Measurements from ENCODE around the gene KRT37. TPM values are rescaled to one million over a fixed set of nuclear protein-coding genes. Genes with fewer than 3 reads are reported as not detected.
"Not testable (repeated sequence)": the region's sequence is repeated elsewhere in the genome, so short reads cannot be mapped to it uniquely, and the experiment has no call there.

Gene KRT37
- total RNA-seq, 1 donor from 2014 or later, result not detected

DNA sequence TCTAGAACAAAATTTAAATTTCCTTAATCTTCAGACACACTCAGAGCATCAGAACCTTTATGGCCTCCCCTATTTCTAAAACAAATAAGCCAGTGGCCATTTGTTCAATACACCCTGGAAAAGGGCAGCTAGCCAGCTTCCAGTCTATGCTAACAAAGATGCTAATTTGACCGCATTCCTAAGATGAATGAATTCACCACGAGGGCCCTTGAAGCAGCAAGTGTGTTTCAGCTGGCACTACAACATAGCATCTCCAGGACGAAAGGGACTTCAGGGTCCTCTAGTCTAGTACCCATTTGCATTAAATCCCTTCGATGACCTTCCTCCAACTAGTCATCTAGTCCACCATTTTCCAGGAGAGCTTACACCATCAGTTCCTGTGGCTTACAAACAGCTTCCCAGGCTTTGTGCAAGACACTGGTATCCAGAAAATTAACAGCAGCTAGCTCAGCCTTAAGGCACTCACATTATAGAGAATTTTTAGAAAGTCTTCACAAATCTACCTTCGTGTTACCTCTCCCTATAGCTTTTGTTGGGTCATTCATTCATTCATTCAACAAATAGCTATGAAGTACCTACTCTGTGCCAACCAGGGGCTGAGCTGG is 10.9 kb downstream of the KRT37 start:
- no peak for ATAC-seq
- no peak for DNase-seq (ENCODE audit: low spot score)
- intact Hi-C loops (cut with DNase I), result no loop called here

DNA sequence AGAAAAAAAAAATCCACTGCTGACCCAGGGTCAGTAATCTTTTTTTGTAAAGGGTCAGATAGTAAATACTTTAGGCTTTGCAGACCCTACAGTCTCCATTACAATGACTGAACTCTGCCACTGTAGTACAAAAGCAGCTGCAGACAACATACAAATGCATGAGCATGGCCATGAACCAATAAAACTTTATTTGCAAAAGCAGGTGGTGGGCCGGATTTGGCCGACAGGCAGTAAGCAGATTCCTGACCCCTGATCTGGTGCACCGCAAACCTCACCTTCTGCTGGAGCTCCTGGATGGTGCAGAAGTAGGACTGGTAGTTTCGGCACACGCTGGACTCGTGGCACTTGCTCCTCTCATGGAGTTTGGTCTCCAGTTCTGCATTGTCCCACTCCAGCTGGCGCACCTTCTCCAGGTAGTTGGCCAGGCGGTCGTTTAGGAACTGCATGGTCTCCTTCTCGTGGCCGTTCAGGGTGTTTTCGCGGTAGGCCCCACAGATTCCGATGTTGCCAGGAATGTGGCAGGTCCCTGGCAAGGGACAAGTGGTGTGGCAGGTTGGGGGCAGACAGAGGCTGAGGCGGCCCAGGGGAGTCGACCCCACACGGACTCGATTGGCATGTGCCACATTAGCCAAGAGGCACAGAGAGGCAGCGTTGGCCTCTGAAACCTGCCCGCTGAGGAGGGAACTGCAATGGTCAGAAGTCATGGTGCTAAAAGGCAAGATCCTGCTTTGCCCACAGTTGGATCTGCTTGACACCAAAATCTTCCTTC is 13.1 kb downstream of the KRT37 start:
- intact Hi-C loops (cut with DNase I), result no loop called here
- DNase-seq (ENCODE audit: low spot score) (no peak), ATAC-seq (no peak)

DNA sequence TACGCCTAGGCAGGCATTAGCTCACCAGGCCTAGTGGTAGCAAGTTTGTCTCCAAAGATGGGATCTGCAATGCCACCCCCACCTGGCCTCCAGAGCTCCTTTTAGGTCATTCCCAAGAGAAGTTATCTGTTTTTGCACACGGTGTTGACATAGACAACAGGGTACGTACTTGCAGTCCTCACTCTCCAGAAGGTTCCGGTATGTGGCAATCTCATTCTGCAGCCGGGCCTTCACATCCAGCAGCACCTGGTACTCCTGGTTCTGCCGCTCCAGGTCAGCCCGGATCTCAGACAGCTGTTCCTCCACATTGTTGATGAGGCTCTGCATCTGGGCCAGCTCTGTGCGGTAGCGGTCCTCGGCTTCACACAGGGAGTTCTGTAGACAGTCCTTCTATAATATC is 17.2 kb downstream of the KRT37 start:
- intact Hi-C loops (cut with DNase I), result no loop called here
- DNase-seq (ENCODE audit: low spot score), result no peak
- no peak for ATAC-seq

DNA sequence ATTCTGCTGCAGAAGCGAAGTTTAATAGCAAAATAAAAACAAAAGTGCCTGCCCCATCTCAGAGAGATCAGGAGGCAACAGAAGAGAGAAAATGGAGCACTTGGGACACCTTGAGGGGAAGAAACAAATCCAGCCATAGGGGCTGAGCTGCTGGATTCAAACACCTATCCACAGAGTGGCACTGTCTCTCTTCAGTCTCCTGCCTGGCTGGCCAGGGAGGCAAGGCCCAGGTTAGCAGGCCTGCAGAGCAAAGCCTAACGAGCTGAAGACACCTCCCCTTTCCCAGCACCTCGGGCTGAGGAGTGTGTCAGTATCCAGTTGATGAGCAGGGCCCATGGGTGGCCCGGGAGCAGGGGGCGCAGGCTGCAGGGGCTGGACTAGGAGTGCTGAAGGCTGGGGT is 18.2 kb downstream of the KRT37 start:
- no peak for DNase-seq (ENCODE audit: low spot score)
- intact Hi-C loops (cut with DNase I), result no loop called here
- ATAC-seq, result no peak

DNA sequence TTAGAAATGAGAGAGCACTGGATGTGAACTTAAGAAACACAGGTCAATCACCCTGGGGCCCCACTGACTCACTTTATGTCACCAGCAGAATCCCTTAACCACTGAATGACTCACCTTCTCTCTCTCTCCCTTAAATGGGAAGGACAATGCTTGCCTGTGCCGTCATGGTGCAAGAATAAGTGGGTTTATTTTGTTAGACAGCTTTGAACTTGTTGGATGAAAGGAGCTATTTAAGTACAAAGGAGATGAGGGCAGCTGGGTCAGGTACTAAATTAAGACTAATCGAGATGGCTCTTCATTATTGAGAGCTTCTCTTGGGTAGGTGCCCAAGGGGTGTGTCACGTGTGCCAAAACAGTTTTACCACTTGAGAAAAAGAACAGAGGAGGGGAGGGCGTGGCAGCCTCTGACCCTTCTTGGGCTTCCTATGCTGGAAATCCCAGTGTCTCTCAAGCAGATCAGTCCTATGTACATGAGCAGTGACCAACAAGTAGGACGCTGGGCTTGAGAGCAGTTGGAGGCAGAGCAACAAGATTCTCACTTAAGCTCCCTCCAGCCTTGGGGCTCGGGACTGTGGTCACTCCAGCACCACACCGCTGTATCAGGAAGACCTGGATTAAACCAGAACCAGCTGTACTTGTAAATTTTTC is 20.2 kb downstream of the KRT37 start:
- intact Hi-C loops (cut with DNase I), result no loop called here
- DNase-seq (ENCODE audit: low spot score) (no peak), ATAC-seq (peak; percentile 70)

DNA sequence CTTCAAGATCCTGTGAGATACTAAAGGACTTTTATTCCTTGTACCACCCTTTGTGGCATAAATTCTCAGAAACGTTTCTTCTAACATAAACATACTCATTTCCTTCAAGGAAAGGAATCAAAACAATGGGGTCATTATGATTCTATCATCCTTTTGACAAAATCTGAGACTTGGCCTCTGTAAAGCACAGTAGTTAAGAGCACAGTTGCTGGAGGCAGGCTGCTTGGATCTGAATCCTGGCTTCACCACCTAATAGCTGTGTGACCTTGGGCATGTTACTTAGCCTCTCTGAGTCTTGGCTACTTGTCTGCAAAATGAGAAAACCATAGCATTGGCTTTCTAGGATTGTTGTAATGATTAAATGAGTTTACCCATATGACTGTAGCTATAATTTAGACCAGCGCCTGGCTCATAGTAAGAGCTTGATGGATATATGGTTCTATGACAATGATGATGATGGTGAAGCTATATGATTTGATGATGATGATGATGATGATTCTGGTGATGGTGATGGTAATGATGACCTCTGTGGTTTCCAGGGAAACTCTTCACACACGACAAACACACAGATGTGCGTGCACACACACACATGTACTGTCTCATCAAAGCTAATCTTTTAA is 20.9 kb downstream of the KRT37 start:
- ATAC-seq (no peak), DNase-seq (ENCODE audit: low spot score) (no peak)
- intact Hi-C loops (cut with DNase I), result no loop called here

DNA sequence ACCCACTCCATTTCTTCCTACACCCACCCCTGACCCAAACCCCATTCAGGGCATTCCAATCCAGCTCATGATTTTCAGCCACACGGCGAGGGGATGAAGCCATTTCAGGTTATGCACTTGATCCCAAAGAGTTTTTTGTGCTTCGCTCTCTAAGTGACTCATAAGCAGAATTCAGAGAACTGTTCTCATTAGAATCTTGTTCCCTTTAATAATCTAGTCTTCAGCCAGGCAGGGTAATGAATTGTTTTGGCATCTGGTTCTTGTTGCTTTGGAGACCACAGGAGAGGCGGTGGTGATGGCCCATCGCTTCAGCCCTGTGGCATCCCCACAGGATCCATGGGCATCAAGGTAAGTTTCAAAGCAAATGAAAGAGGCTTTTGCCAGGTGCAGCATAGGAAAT is 22.2 kb downstream of the KRT37 start:
- DNase-seq (ENCODE audit: low spot score) (no peak), ATAC-seq (no peak)
- intact Hi-C loops (cut with DNase I), result no loop called here

DNA sequence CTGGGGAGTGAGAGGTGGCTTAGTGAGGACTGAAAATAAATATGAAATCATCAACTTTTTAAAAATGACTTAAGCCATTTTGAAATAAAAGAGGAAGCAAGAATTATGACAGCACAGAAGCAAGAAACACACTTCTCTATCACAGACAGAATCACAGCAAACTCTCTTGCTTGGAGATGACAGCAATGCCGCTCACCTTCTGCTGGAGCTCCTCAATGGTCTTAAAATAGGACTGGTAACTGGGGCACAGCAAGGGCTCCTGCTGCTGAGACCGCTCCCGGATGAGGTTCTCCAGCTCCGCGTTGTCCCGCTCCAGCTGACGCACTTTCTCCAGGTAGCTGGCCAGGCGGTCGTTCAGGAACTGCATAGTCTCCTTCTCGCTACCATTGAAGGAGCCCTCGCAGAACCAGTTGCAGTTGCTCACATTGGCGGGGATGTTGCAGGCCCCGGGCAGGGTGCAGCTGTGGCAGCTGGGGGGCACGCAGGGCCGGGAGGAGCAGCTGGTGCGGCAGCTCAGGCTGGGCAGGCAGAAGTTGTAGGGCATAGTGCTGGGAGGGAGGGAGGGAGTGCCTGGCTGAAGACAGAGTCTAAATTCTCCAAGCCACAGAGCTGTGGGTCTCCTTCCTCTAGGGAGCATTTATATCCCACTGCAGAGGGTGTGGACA is 27.3 kb downstream of the KRT37 start, which contains the start of gene KRT31:
TSS of gene KRT31 (minus strand) at position 613 of the 665 bp plus-strand sequence. CDS start at position 544, 69 bp downstream.
- intact Hi-C loops (cut with DNase I), result no loop called here
- no peak for ATAC-seq
- no peak for DNase-seq (ENCODE audit: low spot score)

DNA sequence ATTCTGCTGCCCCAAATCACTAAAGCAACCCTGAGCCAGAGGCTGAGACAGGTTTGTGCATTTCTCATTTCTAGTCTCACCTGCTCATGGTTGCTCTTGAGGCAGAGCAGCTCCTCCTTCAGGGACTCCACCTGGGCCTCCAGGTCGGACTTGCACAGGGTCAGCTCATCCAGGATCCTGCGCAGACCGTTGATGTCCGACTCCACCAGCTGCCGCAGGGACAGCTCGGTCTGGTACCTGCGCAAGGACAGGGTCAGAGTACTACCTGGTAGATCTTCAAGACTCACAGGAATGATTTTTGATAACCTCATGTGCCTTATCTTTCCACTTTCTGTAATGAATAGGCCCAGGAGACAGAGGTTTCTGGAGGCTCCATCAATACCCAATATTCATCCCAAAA is 28.0 kb downstream of the KRT37 start:
- intact Hi-C loops (cut with DNase I), result no loop called here
- DNase-seq (ENCODE audit: low spot score), result no peak
- ATAC-seq, result no peak

DNA sequence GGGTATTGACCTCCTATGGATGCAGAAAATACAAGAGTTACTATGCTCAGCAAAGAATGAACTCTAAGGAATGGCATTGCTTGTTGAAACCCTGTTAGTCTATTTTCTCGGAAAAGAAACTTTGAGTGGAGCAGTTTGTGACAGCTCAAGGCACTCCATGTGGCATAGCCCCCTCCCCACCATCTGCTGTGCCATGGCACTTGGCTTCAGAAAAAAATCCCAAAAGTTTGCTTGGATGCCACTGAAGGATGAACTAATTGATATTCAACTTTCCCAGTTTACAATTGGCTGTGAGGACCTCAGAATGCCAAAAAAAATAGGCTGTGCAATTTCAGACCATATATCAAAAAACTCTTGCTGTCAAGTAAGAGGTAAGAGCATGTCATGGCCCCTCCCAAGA is 28.8 kb downstream of the KRT37 start:
- intact Hi-C loops (cut with DNase I), result no loop called here
- ATAC-seq, result no peak
- DNase-seq (ENCODE audit: low spot score), result no peak

DNA sequence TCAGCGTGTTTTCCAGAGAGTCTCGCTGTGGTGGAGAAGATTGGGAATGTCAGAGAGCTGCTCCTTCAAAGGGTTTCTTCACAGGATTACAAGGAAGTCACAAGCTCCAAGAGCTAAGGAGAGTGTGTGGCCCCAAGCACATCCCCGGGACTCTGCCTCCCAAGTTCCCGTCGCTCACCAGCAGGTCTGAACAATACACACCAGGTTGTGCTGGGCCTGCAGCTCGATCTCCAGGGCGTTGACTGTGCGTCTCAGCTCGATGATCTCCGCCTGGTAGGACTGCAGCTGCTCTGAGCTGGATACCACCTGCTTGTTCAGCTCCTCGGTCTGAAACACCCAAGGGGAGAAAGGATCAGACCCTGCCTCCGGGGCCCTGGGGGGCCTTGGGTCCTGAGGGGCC is 29.3 kb downstream of the KRT37 start:
- intact Hi-C loops (cut with DNase I); DNase-seq (ENCODE audit: low spot score); ATAC-seq: not testable (repeated sequence)

DNA sequence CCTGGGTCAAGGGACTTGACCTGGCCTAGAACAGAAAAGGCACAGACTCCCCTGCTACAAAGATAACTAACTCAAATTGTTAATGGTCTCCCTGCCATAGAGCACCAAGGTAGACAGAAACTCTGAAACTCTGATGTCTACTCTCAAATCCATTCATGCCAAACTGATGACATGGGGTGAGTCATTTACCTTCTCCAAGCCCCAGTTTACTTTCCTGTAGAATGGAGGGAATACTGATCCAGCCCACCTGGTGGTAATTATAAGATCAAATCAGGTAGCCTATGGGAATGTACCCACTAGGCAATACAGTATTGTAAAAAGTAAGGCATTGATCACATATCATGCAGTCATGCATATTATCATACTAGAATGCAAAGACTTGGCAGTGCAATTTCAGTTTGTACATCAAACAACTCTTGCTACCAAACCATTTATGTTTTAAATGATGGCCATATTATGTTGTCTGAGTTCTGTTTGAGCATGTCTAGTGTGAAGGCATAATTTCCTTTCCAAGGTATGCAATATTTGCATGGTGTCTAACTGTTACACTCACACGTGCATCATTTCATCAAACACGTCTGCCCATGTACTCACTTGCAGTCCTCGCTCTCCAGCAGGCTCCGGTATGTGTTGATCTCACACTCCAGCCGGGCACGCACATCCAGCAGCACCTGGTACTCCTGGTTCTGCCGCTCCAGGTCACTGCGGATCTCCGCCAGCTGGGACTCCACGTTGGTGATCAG is 30.0 kb downstream of the KRT37 start:
- DNase-seq (ENCODE audit: low spot score) (no peak), ATAC-seq (no peak)
- intact Hi-C loops (cut with DNase I), result no loop called here

DNA sequence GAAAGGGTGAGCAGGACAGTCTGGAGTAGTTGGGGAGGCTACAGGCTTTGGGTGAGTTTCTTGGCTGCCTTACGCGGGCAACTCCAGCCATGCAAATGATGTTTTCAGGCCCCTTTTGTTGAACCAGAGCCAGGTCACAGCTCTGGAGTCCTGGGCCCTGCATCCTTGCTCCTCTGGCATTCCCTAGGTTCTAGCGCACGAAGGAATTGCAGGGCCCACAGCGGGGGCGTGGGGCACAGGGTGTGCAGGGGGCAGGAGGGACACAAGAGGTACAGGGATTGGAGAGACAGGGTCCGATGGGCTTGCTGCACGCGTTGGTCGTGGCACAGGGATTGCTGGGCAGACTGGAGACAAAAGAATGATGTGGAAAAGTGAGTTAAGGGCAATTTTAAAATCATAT is 30.6 kb downstream of the KRT37 start:
- no peak for DNase-seq (ENCODE audit: low spot score)
- intact Hi-C loops (cut with DNase I), result no loop called here
- ATAC-seq, result no peak

DNA sequence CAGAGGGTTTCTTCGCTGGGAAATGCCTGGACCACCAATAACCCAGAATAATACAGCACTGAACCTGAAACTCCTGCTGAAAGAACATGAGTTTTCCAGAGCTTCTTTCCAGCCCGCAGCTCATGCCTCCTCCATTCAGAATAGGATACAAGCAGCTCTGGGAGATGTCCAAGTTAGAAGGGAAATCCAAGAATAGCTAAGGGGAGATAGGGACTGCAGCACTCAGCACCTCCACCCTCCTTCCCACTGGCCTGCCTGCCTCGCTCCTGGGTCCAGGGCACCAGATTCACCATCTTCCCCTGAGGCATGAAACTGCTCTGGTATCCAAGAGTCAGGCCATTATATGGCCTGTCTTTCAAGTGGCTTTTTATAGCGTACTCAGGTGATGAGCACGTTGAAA is 31.1 kb downstream of the KRT37 start:
- DNase-seq (ENCODE audit: low spot score) (no peak), ATAC-seq (no peak)
- intact Hi-C loops (cut with DNase I), result no loop called here

DNA sequence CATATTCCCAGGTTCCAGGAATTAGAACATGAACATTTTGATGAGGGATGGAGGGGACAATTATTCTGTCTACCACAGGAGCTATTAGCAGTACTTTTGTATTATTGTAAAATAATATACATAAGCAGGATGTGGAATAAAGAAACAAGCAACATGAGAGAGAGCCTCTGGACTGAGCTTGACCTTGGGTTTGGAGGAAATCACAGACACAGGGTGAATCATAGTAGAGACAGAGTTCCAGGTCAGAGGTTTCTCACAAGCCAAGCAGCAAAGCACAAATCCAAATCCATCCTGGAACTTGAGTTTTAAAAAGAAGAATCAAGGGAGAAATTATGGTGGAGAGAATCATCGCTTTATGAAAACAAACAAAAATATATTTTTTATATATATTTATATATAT is 32.1 kb downstream of the KRT37 start:
- DNase-seq (ENCODE audit: low spot score) (no peak), ATAC-seq (no peak)
- intact Hi-C loops (cut with DNase I), result no loop called here

DNA sequence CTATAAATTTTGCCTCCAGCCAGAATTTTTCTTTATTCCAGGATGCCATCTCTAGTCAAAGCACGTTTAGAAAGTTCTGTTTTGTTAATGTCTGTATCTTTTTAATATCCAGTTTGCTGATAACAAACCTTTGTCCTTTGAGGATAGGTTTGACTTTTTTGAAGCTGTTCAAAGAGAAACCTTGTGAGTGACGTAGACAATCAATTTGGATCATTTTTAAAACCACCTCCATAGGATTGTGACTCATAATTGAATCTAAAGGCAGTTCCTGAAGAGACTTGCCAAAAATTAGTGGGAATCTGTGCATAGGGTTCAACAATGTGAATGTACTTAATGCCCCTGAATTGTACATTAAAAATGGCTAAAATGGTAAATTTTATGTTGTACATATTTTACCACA is 32.9 kb downstream of the KRT37 start:
- intact Hi-C loops (cut with DNase I), result no loop called here
- DNase-seq (ENCODE audit: low spot score), result no peak
- no peak for ATAC-seq

DNA sequence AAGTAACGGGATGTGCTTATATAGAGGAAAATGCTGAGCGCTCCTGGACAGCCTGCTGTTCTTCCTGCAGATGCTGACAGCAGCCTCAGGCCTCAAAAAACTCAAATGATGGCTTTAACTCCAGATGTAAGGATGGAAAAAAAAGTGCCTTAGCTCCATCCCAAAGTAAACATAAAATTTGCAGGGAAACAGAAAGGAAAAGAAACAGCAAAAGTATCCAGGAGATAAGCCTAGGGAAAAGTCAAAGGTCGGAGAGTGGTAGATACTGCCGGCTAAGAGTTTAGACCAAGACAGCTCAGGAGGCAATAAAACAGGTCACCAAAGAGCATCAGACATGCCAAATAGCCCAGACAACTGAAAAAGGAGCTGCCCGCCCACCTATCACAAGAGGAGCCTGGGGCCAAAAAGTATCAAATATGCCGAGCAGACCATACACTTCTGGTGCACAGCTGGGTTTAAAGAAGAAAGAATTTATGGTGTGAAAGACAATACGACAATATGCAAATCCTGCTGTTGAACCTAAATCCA is 33.9 kb downstream of the KRT37 start:
- DNase-seq (ENCODE audit: low spot score) (no peak), ATAC-seq (no peak)
- intact Hi-C loops (cut with DNase I), result no loop called here

DNA sequence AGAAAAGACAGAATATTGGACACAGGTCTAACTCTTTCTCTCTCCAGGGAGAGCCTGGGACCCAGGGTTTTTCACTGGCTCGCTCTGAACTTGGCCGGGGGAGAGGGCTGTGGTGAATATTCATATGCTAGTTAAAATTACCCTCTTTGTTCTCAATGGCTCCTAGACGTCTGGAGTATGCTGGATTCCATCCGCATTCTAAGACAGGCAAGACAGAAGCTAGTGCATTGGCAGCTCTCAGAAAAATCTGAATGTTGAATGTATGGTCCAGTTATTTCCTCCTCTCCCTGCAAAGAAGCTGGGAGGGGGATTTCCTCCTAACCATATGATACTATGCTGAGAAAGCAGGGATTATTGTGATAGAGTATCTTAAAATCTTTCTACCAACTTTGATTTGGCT is 36.7 kb downstream of the KRT37 start:
- intact Hi-C loops (cut with DNase I), result no loop called here
- no peak for ATAC-seq
- DNase-seq (ENCODE audit: low spot score), result no peak

DNA sequence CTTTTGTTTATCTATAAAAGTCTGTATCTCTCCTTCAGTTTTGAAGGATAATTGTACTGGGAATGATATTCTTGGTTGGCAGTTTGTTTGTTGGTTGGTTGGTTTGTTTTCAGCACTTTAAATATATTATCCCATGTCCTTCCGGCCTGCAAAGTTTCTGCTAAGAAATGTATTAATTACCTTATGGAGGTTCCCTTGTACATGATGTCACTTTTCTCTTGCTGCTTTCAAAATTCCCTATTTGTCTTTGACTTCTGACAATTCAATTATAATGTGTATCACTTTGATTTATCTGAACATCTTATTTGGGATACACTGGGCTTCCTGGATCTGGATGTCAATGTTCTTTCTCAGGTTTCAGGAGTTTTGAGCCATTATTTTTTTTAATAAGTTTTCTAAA is 38.2 kb downstream of the KRT37 start:
- intact Hi-C loops (cut with DNase I), result no loop called here
- ATAC-seq (no peak), DNase-seq (ENCODE audit: low spot score) (no peak)
